Measurements from ENCODE around the gene CCDC88C.

The CCDC88C gene

DNA sequence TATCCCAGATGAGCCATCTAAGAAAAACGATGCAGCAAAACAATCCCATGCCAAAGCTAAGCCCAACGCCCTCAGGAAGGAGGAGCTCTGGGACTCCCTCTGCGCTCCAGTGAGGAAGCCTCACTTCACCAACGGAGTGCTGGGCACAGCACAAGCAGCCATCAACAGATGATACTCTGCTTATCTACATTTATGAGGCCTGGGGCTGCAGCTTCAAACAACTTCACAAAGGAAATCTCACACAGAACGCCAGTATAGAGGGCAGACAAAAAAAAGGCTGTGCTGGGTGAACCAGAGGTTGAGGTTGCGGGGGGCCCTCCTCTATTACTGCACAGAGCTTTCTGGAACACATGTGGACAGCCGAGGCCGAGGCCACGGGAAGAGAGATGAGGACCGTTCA lies 138.3 kb downstream of the CCDC88C start:
- TF ChIP-seq, protein P1, sequence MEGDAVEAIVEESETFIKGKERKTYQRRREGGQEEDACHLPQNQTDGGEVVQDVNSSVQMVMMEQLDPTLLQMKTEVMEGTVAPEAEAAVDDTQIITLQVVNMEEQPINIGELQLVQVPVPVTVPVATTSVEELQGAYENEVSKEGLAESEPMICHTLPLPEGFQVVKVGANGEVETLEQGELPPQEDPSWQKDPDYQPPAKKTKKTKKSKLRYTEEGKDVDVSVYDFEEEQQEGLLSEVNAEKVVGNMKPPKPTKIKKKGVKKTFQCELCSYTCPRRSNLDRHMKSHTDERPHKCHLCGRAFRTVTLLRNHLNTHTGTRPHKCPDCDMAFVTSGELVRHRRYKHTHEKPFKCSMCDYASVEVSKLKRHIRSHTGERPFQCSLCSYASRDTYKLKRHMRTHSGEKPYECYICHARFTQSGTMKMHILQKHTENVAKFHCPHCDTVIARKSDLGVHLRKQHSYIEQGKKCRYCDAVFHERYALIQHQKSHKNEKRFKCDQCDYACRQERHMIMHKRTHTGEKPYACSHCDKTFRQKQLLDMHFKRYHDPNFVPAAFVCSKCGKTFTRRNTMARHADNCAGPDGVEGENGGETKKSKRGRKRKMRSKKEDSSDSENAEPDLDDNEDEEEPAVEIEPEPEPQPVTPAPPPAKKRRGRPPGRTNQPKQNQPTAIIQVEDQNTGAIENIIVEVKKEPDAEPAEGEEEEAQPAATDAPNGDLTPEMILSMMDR (IDR thresholded peaks at IDR 0.05), result no peak
- H3K27ac ChIP-seq, result no peak overlapping the region
- H3K4me3 ChIP-seq, result no peak overlapping the region
- no peak for DNase-seq (ENCODE audit: low spot score)

DNA sequence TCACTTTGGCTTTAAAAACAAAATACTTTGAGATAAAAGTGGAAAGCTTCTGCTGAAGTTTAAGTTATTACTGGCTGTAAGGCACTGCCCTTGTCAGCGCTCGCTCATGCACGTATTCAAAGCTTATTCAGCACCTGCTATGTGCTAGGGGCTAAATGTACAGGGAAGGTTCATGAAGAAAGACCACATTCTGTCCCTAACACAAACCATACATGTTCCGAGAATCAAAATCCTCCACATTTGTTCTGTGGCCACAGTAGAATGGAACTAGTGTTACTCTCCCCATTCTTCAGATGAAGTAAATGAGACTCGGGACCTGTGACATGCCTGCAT lies 139.3 kb downstream of the CCDC88C start:
- Histone ChIP-seq H3K27ac (no peak overlapping the region), H3K4me3 (no peak overlapping the region)
- DNase-seq (ENCODE audit: low spot score), result no peak
- TF ChIP-seq, protein P1 (IDR thresholded peaks at IDR 0.05), result no peak

DNA sequence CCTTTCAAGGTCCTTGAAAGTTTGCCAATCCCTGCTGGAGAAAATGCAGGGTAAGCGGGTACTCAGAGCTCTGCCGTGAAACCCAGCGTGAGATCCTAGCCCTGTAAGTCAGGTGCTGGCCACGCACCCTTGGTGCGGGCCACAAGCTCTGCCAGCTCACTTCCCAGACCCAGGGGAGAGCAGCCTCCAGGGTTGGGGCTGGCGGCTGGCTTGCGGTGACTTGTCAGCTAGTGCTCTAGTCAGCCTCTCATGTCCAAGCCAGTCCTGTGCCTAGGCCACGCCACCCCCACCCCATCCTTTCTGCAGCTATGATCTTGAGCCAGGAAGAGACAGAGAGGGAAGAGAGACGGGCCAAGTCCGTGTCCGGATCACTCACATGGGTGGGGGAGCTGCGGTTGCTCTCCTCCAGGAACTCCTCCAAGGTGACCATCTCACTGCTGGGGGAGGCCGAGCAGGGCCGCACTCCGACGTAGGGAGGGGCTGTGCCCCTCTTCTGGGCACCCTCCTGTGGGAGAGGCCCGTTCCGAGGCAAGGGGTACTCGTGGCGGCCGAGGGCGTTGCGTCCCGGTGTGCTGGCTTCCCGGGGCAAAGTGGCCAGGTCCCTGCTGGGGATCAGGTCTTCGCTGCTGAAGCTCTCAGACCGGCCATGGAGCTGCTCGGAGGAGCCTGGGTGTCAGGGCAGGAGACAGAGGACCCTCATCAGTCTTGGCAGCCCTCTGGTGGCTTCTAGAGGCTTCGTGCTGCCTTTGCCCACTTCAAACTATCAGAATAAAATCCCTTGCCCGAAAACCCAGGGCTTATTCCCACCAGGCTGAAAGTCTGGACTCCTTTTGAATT lies 139.9 kb downstream of the CCDC88C start:
- Histone ChIP-seq H3K4me3 (no peak overlapping the region), H3K27ac (no peak overlapping the region)
- DNase-seq (ENCODE audit: low spot score), result no peak
- TF ChIP-seq, protein P1 (IDR thresholded peaks at IDR 0.05), result no peak

DNA sequence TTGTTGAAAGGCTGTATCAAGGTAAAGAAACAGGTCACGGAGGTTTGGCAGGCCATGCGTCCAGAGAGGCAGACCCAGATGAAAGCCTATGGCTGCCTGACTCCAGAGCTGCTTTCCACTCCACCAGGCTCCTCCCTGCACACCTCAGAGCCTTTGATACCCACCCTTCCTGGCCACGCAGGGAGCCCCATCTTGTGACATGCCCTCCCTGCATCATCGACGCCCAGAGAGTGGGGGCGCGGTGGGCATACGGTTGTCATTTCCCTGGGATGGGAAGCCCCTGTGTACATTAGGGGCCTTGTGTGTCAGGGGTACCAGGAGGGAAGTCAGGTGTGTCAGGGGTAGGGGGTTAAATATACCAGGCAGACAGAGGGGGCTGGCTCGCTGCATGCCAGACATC lies 142.8 kb downstream of the CCDC88C start:
- no peak overlapping the region for H3K27ac ChIP-seq
- TF ChIP-seq, protein P1 (IDR thresholded peaks at IDR 0.05), result no peak
- no peak overlapping the region for H3K4me3 ChIP-seq
- no peak for DNase-seq (ENCODE audit: low spot score)

DNA sequence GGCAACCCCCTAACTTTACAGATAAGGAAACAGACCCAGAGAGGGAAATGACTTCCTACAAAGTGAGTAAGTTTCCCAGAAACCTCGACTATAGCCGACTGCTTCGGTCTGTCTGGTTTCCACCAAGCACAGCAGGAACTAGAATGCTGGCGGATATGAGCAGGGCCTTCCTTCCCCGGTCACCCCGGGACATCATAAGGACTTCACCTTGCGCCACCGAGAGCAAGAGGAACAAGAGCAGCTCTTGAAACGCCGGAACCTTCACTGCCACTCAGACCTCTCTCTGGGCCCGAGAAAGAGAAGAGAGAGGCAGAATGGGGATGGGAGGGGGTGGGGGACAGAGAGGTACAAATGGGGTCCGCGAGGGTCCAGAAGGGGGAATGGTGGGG lies 143.7 kb downstream of the CCDC88C start:
- no peak overlapping the region for H3K27ac ChIP-seq
- no peak for DNase-seq (ENCODE audit: low spot score)

DNA sequence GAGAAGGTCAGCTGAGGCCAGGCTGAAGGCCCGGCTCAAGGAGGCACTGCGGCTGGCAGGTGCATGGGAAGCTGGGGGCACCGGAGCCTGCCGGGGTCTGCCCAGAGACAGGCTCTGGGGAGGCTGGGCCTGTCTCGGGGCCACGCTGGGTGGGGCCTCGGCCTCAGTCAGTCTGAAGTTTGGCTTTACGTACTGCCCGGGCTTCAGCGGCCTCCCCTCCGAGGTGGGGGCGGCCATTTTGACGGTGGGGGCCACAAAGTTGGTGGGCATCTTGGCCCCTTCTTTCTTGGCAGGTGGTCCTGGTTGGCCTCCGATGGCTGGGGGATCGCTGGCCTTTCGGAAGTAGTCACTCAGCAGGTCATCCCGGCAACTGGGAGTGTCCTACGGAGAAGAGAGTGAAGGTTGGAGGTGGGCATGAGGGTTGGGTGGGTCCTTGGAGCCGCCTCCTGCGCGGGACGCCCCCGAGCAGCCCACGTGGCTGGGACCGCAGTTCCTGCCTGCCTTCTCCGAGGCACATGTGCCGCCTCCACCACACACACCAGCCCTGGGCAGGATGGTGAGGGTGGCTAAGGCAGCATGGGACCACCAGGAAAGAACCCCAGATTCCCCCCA lies 144.2 kb downstream of the CCDC88C start:
- H3K27ac ChIP-seq, result no peak overlapping the region
- H3K4me3 ChIP-seq, result no peak overlapping the region
- no peak for DNase-seq (ENCODE audit: low spot score)
- TF ChIP-seq, protein P1 (IDR thresholded peaks at IDR 0.05), result no peak

More for the DNA sequence above, 143.7 kb downstream of the CCDC88C start:
- TF ChIP-seq, protein P1 (IDR thresholded peaks at IDR 0.05), result no peak
- H3K4me3 ChIP-seq, result no peak overlapping the region
